Kidney (tissue), 14 donors: ENCODE results near the gene NOTUM. TPM values are rescaled to one million over a fixed set of nuclear protein-coding genes. Genes with fewer than 3 reads are reported as not detected.

Experiments used
- DNase-seq, 5 donors: peaks; one replicate each; pipeline ENCODE4 v3.0.0-alpha.2; 2013 to 2020
- FAIRE-seq: peaks from 2 replicates; lab custom pipeline; 2012; peaks lifted over from hg19 to GRCh38; lab: Jason Lieb, UNC
- H3K27ac ChIP-seq, 2 donors: one replicate each; pipeline ENCODE4 v1.7.0; 2013; ENCODE audit warnings: low read depth in 2 of 2, low read length in 2 of 2, inconsistent platforms in 1 of 2
- H3K27me3 ChIP-seq: one replicate; pipeline ENCODE4 v1.7.1; 2013; ENCODE audit warnings: low read length, inconsistent platforms; ENCODE audit not compliant: control insufficient read depth, insufficient read depth
- H3K36me3 ChIP-seq, 3 donors: one replicate each; pipeline versions ENCODE4 v1.7.0 to v1.7.1; 2013; ENCODE audit warnings: low read length in 3 of 3, control low read depth in 1 of 3, inconsistent platforms in 1 of 3; ENCODE audit not compliant: insufficient read depth in 3 of 3, control insufficient read depth in 2 of 3
- H3K4me1 ChIP-seq, 3 donors: one replicate each; pipeline versions ENCODE4 v1.7.0 to v1.7.1; 2013; ENCODE audit warnings: low read length in 3 of 3, inconsistent platforms in 1 of 3, low read depth in 1 of 3; ENCODE audit not compliant: control insufficient read depth in 2 of 3, insufficient read depth in 2 of 3
- H3K4me3 ChIP-seq, 3 donors: one replicate each; pipeline versions ENCODE4 v1.7.0 to v1.8.1; 2013; ENCODE audit warnings: low read length in 3 of 3, control low read depth in 1 of 3, inconsistent platforms in 1 of 3
- H3K9ac ChIP-seq, 3 donors: one replicate each; pipeline versions ENCODE4 v1.7.0 to v1.7.1; 2013; ENCODE audit warnings: low read length in 3 of 3, control low read depth in 1 of 3, inconsistent platforms in 1 of 3
- H3K9me3 ChIP-seq, 3 donors: one replicate each; pipeline versions ENCODE4 v1.7.0 to v1.7.1; 2013; ENCODE audit warnings: low read length in 3 of 3, control low read depth in 1 of 3, inconsistent platforms in 1 of 3; ENCODE audit not compliant: control insufficient read depth in 2 of 3, insufficient read depth in 1 of 3
- intact Hi-C: fragments of 100-400 bp; cut with DNase I; formaldehyde crosslinking; loops from one replicate; pipeline ENCODE4 v1.11.1; 2022
- polyA plus RNA-seq: library from polyadenylated mRNA; stranded (reverse); fragments of 350-450 nt; fragmentation: Illumina TruSeq; extraction: RNeasy Lipid Tissue Mini Kit (QIAGEN cat#74804); gene quantifications from one replicate; pipeline ENCODE4 v1.2.3, GENCODE V29; 2014; ENCODE audit warnings: low read depth, low replicate concordance; ENCODE audit not compliant: insufficient read depth
- total RNA-seq: library from RNA; stranded (reverse); fragmentation: NEBNext Ultra II Directional; extraction: Animal tissue kit (Norgen Biotek cat#: 25700); gene quantifications from one replicate; pipeline ENCODE4 v1.2.1, GENCODE V29; 2021
- TF ChIP-seq, protein P1 (sequence below): IDR thresholded peaks from 3 replicates; pipeline ENCODE4 v1.5.1; 2012; ENCODE audit warnings: mild to moderate bottlenecking, moderate library complexity, borderline replicate concordance; ENCODE audit not compliant: insufficient read depth; ENCODE audit errors: extremely low read depth
- donor health status: control.
- donor health status: control.
- donor health status: control.
- donor health status: control.
- donor health status: control.
- donor health status: DM: yes; HTN: yes; CAD: no.
- donor health status: Normal renal cell carcinoma (clear cell type).

Gene NOTUM
- total and polyA plus RNA-seq, 2 donors from 2014 or later: not detected

- Histone ChIP-seq H3K36me3 (peaks cover 0 to 8% (median 3%) of the 10 kb centered on the region in 3 donors), H3K4me1 (peaks cover 0 to 11% (median 0%) of the 10 kb centered on the region in 3 donors), H3K27me3 (no peaks in the 10 kb centered on the region), H3K4me3 (no peak overlapping the region), H3K9ac (no peak overlapping the region), H3K27ac (no peak overlapping the region), H3K9me3 (no peaks in the 10 kb centered on the region)
- TF ChIP-seq, protein P1, sequence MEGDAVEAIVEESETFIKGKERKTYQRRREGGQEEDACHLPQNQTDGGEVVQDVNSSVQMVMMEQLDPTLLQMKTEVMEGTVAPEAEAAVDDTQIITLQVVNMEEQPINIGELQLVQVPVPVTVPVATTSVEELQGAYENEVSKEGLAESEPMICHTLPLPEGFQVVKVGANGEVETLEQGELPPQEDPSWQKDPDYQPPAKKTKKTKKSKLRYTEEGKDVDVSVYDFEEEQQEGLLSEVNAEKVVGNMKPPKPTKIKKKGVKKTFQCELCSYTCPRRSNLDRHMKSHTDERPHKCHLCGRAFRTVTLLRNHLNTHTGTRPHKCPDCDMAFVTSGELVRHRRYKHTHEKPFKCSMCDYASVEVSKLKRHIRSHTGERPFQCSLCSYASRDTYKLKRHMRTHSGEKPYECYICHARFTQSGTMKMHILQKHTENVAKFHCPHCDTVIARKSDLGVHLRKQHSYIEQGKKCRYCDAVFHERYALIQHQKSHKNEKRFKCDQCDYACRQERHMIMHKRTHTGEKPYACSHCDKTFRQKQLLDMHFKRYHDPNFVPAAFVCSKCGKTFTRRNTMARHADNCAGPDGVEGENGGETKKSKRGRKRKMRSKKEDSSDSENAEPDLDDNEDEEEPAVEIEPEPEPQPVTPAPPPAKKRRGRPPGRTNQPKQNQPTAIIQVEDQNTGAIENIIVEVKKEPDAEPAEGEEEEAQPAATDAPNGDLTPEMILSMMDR: no peak
- FAIRE-seq (no peak), DNase-seq (no peak)
- intact Hi-C loops: no loop called here
These were observed 54.3 kb downstream of the NOTUM start for GRCh38 chr17:81906476-81907218.

GRCh38 chr17:81905993-81906392, 55.0 kb downstream of the NOTUM start:
- Histone ChIP-seq H3K9me3 (no peaks in the 10 kb centered on the region), H3K9ac (no peak overlapping the region), H3K4me3 (no peak overlapping the region), H3K36me3 (peaks cover 0 to 8% (median 3%) of the 10 kb centered on the region in 3 donors), H3K27me3 (no peaks in the 10 kb centered on the region), H3K4me1 (peaks cover 0 to 11% (median 0%) of the 10 kb centered on the region in 3 donors), H3K27ac (no peak overlapping the region)
- intact Hi-C loops: no loop called here
- TF ChIP-seq, protein P1: no peak
- FAIRE-seq (no peak), DNase-seq (peak in 1 of 5 donors; percentile 54)

DNA sequence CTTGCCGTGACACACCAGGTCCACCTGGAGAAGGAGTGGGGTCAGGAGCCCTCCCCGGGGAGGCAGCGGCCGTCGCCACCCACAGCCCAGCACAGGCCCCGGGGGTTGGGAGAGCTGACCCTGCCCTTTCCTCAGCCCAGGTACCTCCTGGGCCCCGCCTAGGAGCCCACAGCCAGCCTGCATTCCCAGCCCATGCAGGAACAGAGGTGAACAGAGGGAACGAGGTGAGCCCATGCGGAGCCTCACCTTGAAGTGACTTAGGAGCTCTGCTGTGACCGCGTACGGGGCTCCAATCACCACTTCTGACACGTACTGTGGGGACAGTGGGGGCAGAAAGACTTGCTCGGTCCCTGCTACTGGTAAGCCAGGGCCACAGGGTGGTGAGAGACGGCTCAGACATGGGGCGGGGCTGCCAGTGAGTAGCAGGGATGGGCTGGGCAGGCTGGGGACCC, 55.5 kb downstream of the NOTUM start:
- peaks cover 0 to 10% (median 0%) of the 10 kb centered on the region in 3 donors for H3K4me1 ChIP-seq
- intact Hi-C loops: no loop called here

More for the DNA sequence above, 55.5 kb downstream of the NOTUM start:
- DNase-seq (peak in 1 of 5 donors; percentile 64), FAIRE-seq (no peak)
- no peak overlapping the region for H3K27ac ChIP-seq
- no peak overlapping the region for H3K9ac ChIP-seq
- TF ChIP-seq, protein P1: no peak
- H3K9me3 ChIP-seq: no peaks in the 10 kb centered on the region
- no peak overlapping the region for H3K4me3 ChIP-seq
- H3K36me3 ChIP-seq: peaks cover 0 to 9% (median 3%) of the 10 kb centered on the region in 3 donors
- H3K27me3 ChIP-seq: no peaks in the 10 kb centered on the region
